PC-3 (cell line): ENCODE data around the gene ANKS1B.

ENCODE experiments used
- CTCF ChIP-seq: fragments of 300-600 bp; sonication (generic); conservative IDR thresholded peaks from 2 replicates; pipeline ENCODE4 v1.5.1; 2017; ENCODE audit warnings: antibody characterized with exemption, low read depth, mild to moderate bottlenecking, low read length
- EZH2phosphoT487 ChIP-seq: fragments of 300-600 bp; sonication (generic); IDR thresholded peaks from 2 replicates; pipeline ENCODE4 v1.6.1; 2018; ENCODE audit warnings: mild to moderate bottlenecking, antibody characterized with exemption, low read length, borderline replicate concordance

GRCh38 chr12:99374023-99374422 lies 610.7 kb downstream of the ANKS1B start:
- TF ChIP-seq CTCF (no peak), EZH2phosphoT487 (no peak)
